B cell (primary cell): ENCODE measurements around the gene CLK2. TPM values are rescaled to one million over a fixed set of nuclear protein-coding genes. Genes with fewer than 3 reads are reported as not detected.

Source experiments
- ATAC-seq: fragments of 200-7000 bp; cut with Tn5 transposase; one replicate; pipeline ENCODE4 v1.10.0; 2021; ENCODE audit warnings: low read depth, mild to moderate bottlenecking, moderate number of reproducible peaks, moderate library complexity
- CTCF ChIA-PET: fragments of 350-600 bp; sonication (Branson Sonifier 250); formaldehyde crosslinking; loops from one replicate; lab custom pipeline; 2021; ENCODE audit warnings: antibody characterized with exemption, inconsistent platforms; lab: Charles Lee
- POLR2A ChIA-PET: fragments of 350-600 bp; sonication (Branson Sonifier 250); formaldehyde crosslinking; loops from one replicate; lab custom pipeline; 2021; ENCODE audit warnings: antibody characterized with exemption; lab: Charles Lee
- DNase-seq: peaks from one replicate; pipeline ENCODE4 v3.0.0; 2013
- H2AFZ ChIP-seq: 2 replicates; pipeline ENCODE4 v1.6.1; 2012; ENCODE audit warnings: mild to moderate bottlenecking, low read depth, low read length; ENCODE audit not compliant: insufficient read depth, poor library complexity, severe bottlenecking
- H3K27ac ChIP-seq, 2 donors: 1 replicate in 1 of 2; 2 replicates in 1 of 2; pipeline ENCODE4 v1.5.1; 2012 to 2013; ENCODE audit warnings: low read length in 2 of 2, mild to moderate bottlenecking in 2 of 2, moderate library complexity in 1 of 2
- H3K27me3 ChIP-seq, 4 experiments: fragments of 200-600 bp in 1 of 4; sonication (generic) in 1 of 4; replicated peaks in 1 of 4; 1 replicate in 2 of 4; 2 replicates in 2 of 4; pipeline versions ENCODE4 v1.6.1 to v1.7.0; 2013 to 2016; ENCODE audit warnings: low read length in 3 of 4, mild to moderate bottlenecking in 2 of 4, mixed read lengths in 1 of 4, moderate library complexity in 1 of 4; ENCODE audit not compliant: insufficient read depth in 4 of 4, control insufficient read depth in 3 of 4; ENCODE audit errors: control extremely low read depth in 1 of 4
- H3K36me3 ChIP-seq, 2 experiments: replicated peaks in 1 of 2; 1 replicate in 1 of 2; 2 replicates in 1 of 2; pipeline versions ENCODE4 v1.6.1 to v1.7.1; 2013; ENCODE audit warnings: low read length in 1 of 2; ENCODE audit not compliant: insufficient read depth in 2 of 2, control insufficient read depth in 1 of 2; ENCODE audit errors: control extremely low read depth in 1 of 2, extremely low read depth in 1 of 2
- H3K4me1 ChIP-seq, 2 donors: fragments of 200-600 bp in 1 of 2; sonication (generic) in 1 of 2; 1 replicate in 1 of 2; 2 replicates in 1 of 2; pipeline versions ENCODE4 v1.5.1 to v1.6.1; 2013 to 2017; ENCODE audit warnings: low read length in 2 of 2; ENCODE audit not compliant: control insufficient read depth in 2 of 2, insufficient read depth in 2 of 2
- H3K4me2 ChIP-seq: replicated peaks from 2 replicates; pipeline ENCODE3; 2012; ENCODE audit warnings: mild to moderate bottlenecking, low read depth, low read length; ENCODE audit not compliant: poor library complexity, severe bottlenecking
- H3K4me3 ChIP-seq, 5 experiments: fragments of 200-600 bp in 1 of 5; sonication (generic) in 1 of 5; 1 replicate in 3 of 5; 2 replicates in 2 of 5; pipeline versions ENCODE4 v1.5.1 to v1.7.0; 2011 to 2016; ENCODE audit warnings: low read length in 4 of 5, mild to moderate bottlenecking in 4 of 5, low read depth in 2 of 5, control low read depth in 1 of 5, moderate library complexity in 1 of 5; ENCODE audit not compliant: insufficient read depth in 1 of 5; ENCODE audit errors: control extremely low read depth in 1 of 5, extremely low read depth in 1 of 5
- H3K79me2 ChIP-seq: fragments of 200-600 bp; sonication (generic); one replicate; pipeline ENCODE4 v1.6.0; 2016; ENCODE audit warnings: low read length; ENCODE audit not compliant: control insufficient read depth, insufficient read depth
- H3K9ac ChIP-seq: fragments of 200-600 bp; sonication (generic); 2 replicates; pipeline ENCODE4 v1.6.1; 2017; ENCODE audit warnings: mild to moderate bottlenecking, low read length, moderate library complexity
- H3K9me3 ChIP-seq, 3 donors: one replicate each; pipeline versions ENCODE4 v1.6.1 to v1.7.1; 2013; ENCODE audit warnings: low read length in 2 of 3; ENCODE audit not compliant: control insufficient read depth in 2 of 3, insufficient read depth in 1 of 3; ENCODE audit errors: control extremely low read depth in 1 of 3
- H4K20me1 ChIP-seq: 2 replicates; pipeline ENCODE4 v1.6.0; 2012; ENCODE audit warnings: mild to moderate bottlenecking, low read length; ENCODE audit not compliant: insufficient read depth, control insufficient read depth, poor library complexity, severe bottlenecking
- H3K27ac Mint-ChIP-seq: one replicate; pipeline ENCODE4 v1.8.0; 2021; ENCODE audit warnings: mixed read lengths
- H3K27me3 Mint-ChIP-seq: one replicate; pipeline ENCODE4 v1.8.0; 2021; ENCODE audit warnings: mixed read lengths
- H3K4me1 Mint-ChIP-seq: one replicate; pipeline ENCODE4 v1.8.0; 2021; ENCODE audit warnings: mixed read lengths
- H3K4me3 Mint-ChIP-seq: one replicate; pipeline ENCODE4 v1.8.0; 2021; ENCODE audit warnings: mixed read lengths
- H3K9me3 Mint-ChIP-seq: one replicate; pipeline ENCODE4 v1.8.0; 2022; ENCODE audit warnings: mixed read lengths; ENCODE audit not compliant: insufficient read depth
- CTCF ChIP-seq: fragments of 200-600 bp; IDR thresholded peaks from one replicate; pipeline ENCODE4 v1.8.0; 2022; ENCODE audit warnings: antibody characterized with exemption, mild to moderate bottlenecking
- EZH2 ChIP-seq: IDR thresholded peaks from 2 replicates; pipeline ENCODE4 v1.6.1; 2012; ENCODE audit warnings: borderline replicate concordance, low read depth, mild to moderate bottlenecking, moderate library complexity, low read length; ENCODE audit not compliant: insufficient read depth, poor library complexity, severe bottlenecking
- WGBS: methylation state at CpG from one replicate; pipeline ENCODE4 v1.1.5; 2013; ENCODE audit warnings: missing lambda C conversion rate; ENCODE audit not compliant: insufficient coverage; 5-methylcytosine and 5-hydroxymethylcytosine counted together
- intact Hi-C: fragments of 100-400 bp; cut with micrococcal nuclease; formaldehyde crosslinking; loops from one replicate; pipeline ENCODE4 v1.10.0; 2022
- polyA plus RNA-seq: library from polyadenylated mRNA; depleted of rRNA; stranded (reverse); fragments of >200 nt; gene quantifications from 2 replicates; pipeline ENCODE4 v1.2.3, GENCODE V29; 2012
- total RNA-seq, 2 donors: library from RNA; stranded (reverse); fragments of 120-200 nt in 1 of 2; gene quantifications; 1 replicate in 1 of 2; 2 replicates in 1 of 2; pipeline versions ENCODE4 v1.2.3 to v1.2.4, GENCODE V29; 2013 to 2022

The CLK2 gene
- total and polyA plus RNA-seq, 2 donors (not counting 1 experiment from before 2014, with no cell fraction given), result 152 to 161 TPM

- peak overlapping the region; percentile 85 for H3K4me3 Mint-ChIP-seq
- H3K27me3 ChIP-seq, result no peaks in the 10 kb centered on the region
- peak overlapping the region; percentile 73 for H3K9ac ChIP-seq
- WGBS, result under 1% methylated on average over 35 of the region's 42 CpGs
- no peak for TF ChIP-seq EZH2
- ATAC-seq (peak; percentile 97), DNase-seq (peak; percentile 98)
- no peaks in the 10 kb centered on the region for H3K27me3 Mint-ChIP-seq
- H3K9me3 ChIP-seq, result no peaks in the 10 kb centered on the region
- ChIA-PET CTCF (interaction anchor here (0.7 to 6.9 kb wide), 19 partner anchors 14 to 166 kb away, joined by 3 to 189 read pairs (median 6); partner anchors contain the start of genes CLK2, KRTCAP2, MTX1 and THBS3), POLR2A (interaction anchor here (0.7 to 5.9 kb wide), 5 partner anchors 14 to 333 kb away, joined by 4 to 47 read pairs (median 5); partner anchors contain the start of genes MTX1, THBS3 and TRIM46)
- intact Hi-C loops, result loop anchor here (1.0 to 5.0 kb wide), 3 partner anchors 14 to 143 kb away; a partner anchor contains a TSS
- H4K20me1 ChIP-seq, result no peaks in the 10 kb centered on the region
- no peaks in the 10 kb centered on the region for H3K36me3 ChIP-seq
- H3K4me3 ChIP-seq, result peak overlapping the region; percentile 61 to 93 (median 68)
- H2AFZ ChIP-seq, result peak overlapping the region; percentile 81
- H3K4me1 ChIP-seq, result peaks cover 43 to 56% of the 10 kb centered on the region in 2 donors
- H3K9me3 Mint-ChIP-seq, result no peaks in the 10 kb centered on the region
- H3K4me2 ChIP-seq, result peak overlapping the region; percentile 94
- H3K4me1 Mint-ChIP-seq, result peaks cover 43% of the 10 kb centered on the region
- peak overlapping the region; percentile 70 for H3K27ac ChIP-seq
- H3K79me2 ChIP-seq, result peaks cover 4% of the 10 kb centered on the region
- H3K27ac Mint-ChIP-seq, result peak overlapping the region; percentile 91
Observed at GRCh38 chr1:155227261-155228095, 45.8 kb downstream of the CLK2 start.

- Mint-ChIP-seq H3K4me1 (peaks cover 46% of the 10 kb centered on the region), H3K4me3 (peak overlapping the region; percentile 85), H3K27me3 (no peaks in the 10 kb centered on the region), H3K27ac (peak overlapping the region; percentile 91), H3K9me3 (no peaks in the 10 kb centered on the region)
- peak overlapping the region; percentile 81 for H2AFZ ChIP-seq
- peak overlapping the region; percentile 94 for H3K4me2 ChIP-seq
- POLR2A ChIA-PET, result interaction anchor here (0.7 to 5.9 kb wide), 5 partner anchors 14 to 333 kb away, joined by 4 to 47 read pairs (median 5); partner anchors contain the start of genes MTX1, THBS3 and TRIM46
- H3K9me3 ChIP-seq, result no peaks in the 10 kb centered on the region
- intact Hi-C loops, result loop anchor here (1.0 to 5.0 kb wide), 5 partner anchors 14 to 142 kb away; partner anchors contain the start of gene THBS3
- DNase-seq (no peak), ATAC-seq (no peak)
- 0% methylated on average over 5 of the region's 19 CpGs for WGBS
- peaks cover 4% of the 10 kb centered on the region for H3K79me2 ChIP-seq
- CTCF ChIA-PET, result interaction anchor here (0.7 to 6.9 kb wide), 17 partner anchors 15 to 165 kb away, joined by 3 to 189 read pairs (median 6); partner anchors contain the start of genes CLK2, KRTCAP2, MTX1 and THBS3
- H3K27ac ChIP-seq, result peak overlapping the region; percentile 70
- H3K36me3 ChIP-seq, result no peaks in the 10 kb centered on the region
- peaks cover 46 to 61% of the 10 kb centered on the region in 2 donors for H3K4me1 ChIP-seq
- no peaks in the 10 kb centered on the region for H3K27me3 ChIP-seq
- H3K4me3 ChIP-seq, result peak overlapping the region; percentile 61 to 93 (median 68)
- H3K9ac ChIP-seq, result peak overlapping the region; percentile 73
- TF ChIP-seq CTCF, result peak; percentile 65
- no peak for TF ChIP-seq EZH2
- no peaks in the 10 kb centered on the region for H4K20me1 ChIP-seq
Observed at GRCh38 chr1:155226910-155227260, 46.4 kb downstream of the CLK2 start.
